Measurements from ENCODE around the gene ZNF862. TPM values are rescaled to one million over a fixed set of nuclear protein-coding genes. Genes with fewer than 3 reads are reported as not detected.
"Not testable (repeated sequence)": the region's sequence is repeated elsewhere in the genome, so short reads cannot be mapped to it uniquely, and the experiment has no call there.

Gene ZNF862
- polyA plus RNA-seq, 3 donors = 17.9 to 27.8 (median 27.3) TPM

GRCh38 chr7:149879766-149880637 lies 41.8 kb downstream of the ZNF862 start:
- DNase-seq = no peak

GRCh38 chr7:149880638-149881311 lies 42.6 kb downstream of the ZNF862 start:
- DNase-seq = no peak

GRCh38 chr7:149881328-149882247 lies 43.4 kb downstream of the ZNF862 start:
- no peak for DNase-seq

DNA sequence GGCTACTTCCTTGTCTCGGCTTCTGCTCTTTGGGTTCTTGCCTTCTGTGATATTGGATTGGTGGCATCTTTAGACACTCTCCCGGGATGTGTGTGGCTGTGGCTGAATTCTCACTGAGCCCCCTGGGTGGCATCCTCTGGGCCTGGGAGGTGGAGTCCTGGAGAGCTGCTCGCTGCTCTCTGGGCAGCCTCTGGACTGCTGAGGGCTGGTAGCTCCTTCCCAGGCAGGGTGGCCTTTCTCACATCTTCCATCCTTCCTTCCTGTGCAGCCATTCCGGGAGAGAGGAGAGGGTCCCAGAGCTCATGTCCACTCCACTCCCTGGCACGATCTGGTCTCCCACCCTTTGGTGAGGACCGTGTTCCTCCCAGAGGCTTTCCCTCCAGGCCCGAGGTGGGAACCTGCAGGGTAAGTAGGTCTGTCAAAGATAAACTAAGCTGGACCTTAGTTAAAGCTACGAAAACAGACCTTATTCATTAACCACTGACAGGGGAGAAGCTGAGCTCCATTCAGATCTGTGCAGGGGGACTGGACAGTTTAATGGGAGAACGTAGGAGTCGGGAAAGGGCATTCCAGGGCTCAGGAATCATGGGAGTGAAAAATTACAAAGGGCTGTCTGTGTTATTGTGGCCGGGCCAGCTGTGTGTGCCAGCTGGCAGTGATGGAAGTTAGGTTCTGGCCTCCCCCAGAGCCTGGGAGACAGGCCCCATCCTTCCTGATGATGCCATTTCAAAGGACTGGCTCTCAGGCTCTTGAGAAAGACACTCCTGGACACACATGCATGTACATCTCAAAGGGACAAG lies 44.3 kb downstream of the ZNF862 start:
- DNase-seq = no peak

GRCh38 chr7:149883048-149883438 lies 44.9 kb downstream of the ZNF862 start:
- DNase-seq = no peak

GRCh38 chr7:149883452-149883861 lies 45.3 kb downstream of the ZNF862 start:
- DNase-seq = no peak

GRCh38 chr7:149884016-149884415 lies 45.8 kb downstream of the ZNF862 start:
- DNase-seq = no peak

- no peak for DNase-seq
Observed at GRCh38 chr7:149884541-149884940, 46.4 kb downstream of the ZNF862 start.

GRCh38 chr7:149885191-149886017 lies 47.2 kb downstream of the ZNF862 start:
- no peak for DNase-seq

- no peak for DNase-seq
Observed at GRCh38 chr7:149886018-149886415, 47.8 kb downstream of the ZNF862 start.

GRCh38 chr7:149887311-149887710 lies 49.1 kb downstream of the ZNF862 start:
- no peak for DNase-seq

DNA sequence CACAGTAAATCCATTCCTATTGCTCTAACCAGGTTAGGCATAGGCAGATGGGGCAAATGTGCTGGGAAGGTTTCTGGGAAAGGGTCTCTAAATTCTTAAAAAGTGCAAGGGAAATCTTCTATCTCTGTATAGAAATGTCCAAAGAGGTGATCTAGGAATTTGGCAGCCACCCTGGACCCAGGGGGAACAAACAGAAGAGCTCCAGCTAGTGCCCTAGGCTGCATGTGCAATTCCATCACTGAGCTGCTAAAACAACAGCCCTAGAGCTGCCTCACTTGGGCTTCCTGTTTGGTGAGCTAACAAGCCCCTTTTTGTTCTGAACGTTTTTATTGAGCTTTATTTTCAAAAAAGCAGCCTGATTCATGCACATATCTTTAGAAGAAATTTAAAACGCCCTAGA lies 52.5 kb downstream of the ZNF862 start:
- not testable (repeated sequence) for DNase-seq

- DNase-seq = not testable (repeated sequence)
Observed at GRCh38 chr7:149894957-149895356, 56.8 kb downstream of the ZNF862 start.

GRCh38 chr7:149907776-149908376 lies 69.7 kb downstream of the ZNF862 start:
- DNase-seq = not testable (repeated sequence)

DNA sequence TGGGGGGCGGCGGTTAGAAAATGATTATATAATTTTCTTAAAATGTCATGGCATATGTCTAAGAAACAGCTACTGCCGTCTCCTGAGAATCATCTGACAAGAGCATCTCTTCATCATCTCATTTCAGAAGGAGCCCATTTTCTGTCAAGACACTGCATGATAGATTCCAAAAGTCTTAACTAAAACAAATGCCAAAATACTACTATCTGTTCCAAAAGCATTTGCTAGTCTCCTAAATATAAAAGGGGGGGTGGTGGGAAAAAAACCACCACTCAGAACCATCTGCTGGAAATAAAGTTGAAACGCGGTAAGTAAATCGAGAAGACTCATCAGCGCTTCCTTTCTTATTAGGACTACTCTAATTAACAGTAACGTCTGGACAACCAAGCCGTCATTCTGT lies 72.0 kb downstream of the ZNF862 start:
- DNase-seq = not testable (repeated sequence)

DNA sequence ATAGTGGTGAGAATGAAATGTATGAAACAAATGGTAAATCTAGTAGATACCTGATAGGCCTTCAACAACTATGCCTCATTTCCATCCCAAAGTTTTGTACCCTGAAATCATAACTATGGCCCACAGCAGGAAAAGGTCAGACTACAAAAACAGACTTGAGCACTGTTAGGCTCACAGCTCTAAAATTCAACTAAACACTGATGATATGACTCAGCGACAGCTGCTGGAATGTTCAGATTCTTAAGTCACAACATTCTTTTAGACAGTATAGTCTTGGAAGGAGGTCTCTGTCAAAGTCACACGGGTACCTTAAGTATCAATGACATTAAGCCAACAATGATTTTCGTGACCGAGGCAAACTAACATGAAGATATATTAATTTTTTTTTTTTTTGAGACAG lies 74.0 kb downstream of the ZNF862 start:
- DNase-seq = not testable (repeated sequence)
